SU-DHL-6 (cell line): ENCODE data around the gene DPY19L1.
"Not testable (repeated sequence)": the region's sequence is repeated elsewhere in the genome, so short reads cannot be mapped to it uniquely, and the experiment has no call there.

Experiments
- EZH2phosphoT487 ChIP-seq: fragments of 200-600 bp; sonication (generic), shearing (Covaris generic); conservative IDR thresholded peaks from 2 replicates; pipeline ENCODE4 v1.6.1; 2018; ENCODE audit warnings: mild to moderate bottlenecking, antibody characterized with exemption, low read length, moderate library complexity, mixed read lengths
- TF ChIP-seq, protein P1 (sequence below): fragments of 200-600 bp; sonication (generic); IDR thresholded peaks from one replicate; pipeline ENCODE4 v1.5.1; 2017; ENCODE audit warnings: antibody characterized with exemption, mild to moderate bottlenecking, low read length, moderate library complexity; ENCODE audit not compliant: insufficient read depth, poor library complexity, severe bottlenecking

DNA sequence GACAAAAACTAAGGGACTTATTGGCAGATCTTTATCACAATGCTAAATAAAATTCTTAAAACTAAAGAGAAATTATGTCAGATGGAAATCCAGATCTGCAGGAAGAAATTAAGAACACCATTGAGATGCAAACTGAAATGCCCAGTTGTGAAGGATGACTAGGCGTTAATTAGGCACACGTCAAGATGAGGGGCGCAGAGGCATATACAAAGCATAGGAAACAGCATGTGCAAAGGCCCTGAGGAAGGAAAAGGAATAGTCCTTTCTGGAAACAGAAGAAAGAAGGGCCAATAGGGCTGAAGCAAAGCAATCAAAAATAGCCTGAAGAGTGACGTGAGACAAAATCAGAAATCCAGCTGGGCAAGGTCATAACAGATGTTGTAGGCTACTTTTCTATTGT is 53.1 kb downstream of the DPY19L1 start:
- TF ChIP-seq, protein P1, sequence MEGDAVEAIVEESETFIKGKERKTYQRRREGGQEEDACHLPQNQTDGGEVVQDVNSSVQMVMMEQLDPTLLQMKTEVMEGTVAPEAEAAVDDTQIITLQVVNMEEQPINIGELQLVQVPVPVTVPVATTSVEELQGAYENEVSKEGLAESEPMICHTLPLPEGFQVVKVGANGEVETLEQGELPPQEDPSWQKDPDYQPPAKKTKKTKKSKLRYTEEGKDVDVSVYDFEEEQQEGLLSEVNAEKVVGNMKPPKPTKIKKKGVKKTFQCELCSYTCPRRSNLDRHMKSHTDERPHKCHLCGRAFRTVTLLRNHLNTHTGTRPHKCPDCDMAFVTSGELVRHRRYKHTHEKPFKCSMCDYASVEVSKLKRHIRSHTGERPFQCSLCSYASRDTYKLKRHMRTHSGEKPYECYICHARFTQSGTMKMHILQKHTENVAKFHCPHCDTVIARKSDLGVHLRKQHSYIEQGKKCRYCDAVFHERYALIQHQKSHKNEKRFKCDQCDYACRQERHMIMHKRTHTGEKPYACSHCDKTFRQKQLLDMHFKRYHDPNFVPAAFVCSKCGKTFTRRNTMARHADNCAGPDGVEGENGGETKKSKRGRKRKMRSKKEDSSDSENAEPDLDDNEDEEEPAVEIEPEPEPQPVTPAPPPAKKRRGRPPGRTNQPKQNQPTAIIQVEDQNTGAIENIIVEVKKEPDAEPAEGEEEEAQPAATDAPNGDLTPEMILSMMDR = not testable (repeated sequence)
- not testable (repeated sequence) for TF ChIP-seq EZH2phosphoT487
